HG02885 (cell line): Measurements from ENCODE around the gene ZNF525.
A peak's percentile ranks its signal among the peaks of the same experiment; 100 is the strongest.
"Not testable (repeated sequence)": the region's sequence is repeated elsewhere in the genome, so short reads cannot be mapped to it uniquely, and the experiment has no call there.

ENCODE experiments used
- ATAC-seq: cut with Tn5 transposase; IDR thresholded peaks from one replicate; pipeline ENCODE4 v1.9.1; 2021; ENCODE audit warnings: mild to moderate bottlenecking; ENCODE audit not compliant: unreplicated experiment, poor library complexity

The ZNF525 gene

GRCh38 chr19:53394974-53395839, 29.7 kb downstream of the ZNF525 start, which contains the start of gene ZNF765:
TSS of gene ZNF765 (plus strand) at chr19:53395149. CDS start at chr19:53398016, 2,867 bp downstream.
- peak; percentile 94 for ATAC-seq

- ATAC-seq = not testable (repeated sequence)
Observed at GRCh38 chr19:53395840-53396524, 30.5 kb downstream of the ZNF525 start.

- no peak for ATAC-seq
Observed at GRCh38 chr19:53396525-53396868, 31.0 kb downstream of the ZNF525 start.

- not testable (repeated sequence) for ATAC-seq
Observed at GRCh38 chr19:53397918-53398317, 32.4 kb downstream of the ZNF525 start.

- ATAC-seq = no peak
Observed at GRCh38 chr19:53409505-53410204, 44.1 kb downstream of the ZNF525 start.

GRCh38 chr19:53420520-53421315, 55.2 kb downstream of the ZNF525 start:
- ATAC-seq = not testable (repeated sequence)

- no peak for ATAC-seq
Observed at GRCh38 chr19:53422551-53422950, 57.0 kb downstream of the ZNF525 start.

- not testable (repeated sequence) for ATAC-seq
Observed at GRCh38 chr19:53423074-53423473, 57.6 kb downstream of the ZNF525 start.

GRCh38 chr19:53423680-53424079, 58.2 kb downstream of the ZNF525 start:
- ATAC-seq = not testable (repeated sequence)

- no peak for ATAC-seq
Observed at GRCh38 chr19:53424968-53425597, 59.6 kb downstream of the ZNF525 start.

GRCh38 chr19:53431399-53432087, 66.0 kb downstream of the ZNF525 start, which contains the start of gene ZNF761:
TSS of gene ZNF761 (plus strand) at chr19:53431984. CDS start at chr19:53447269, 15,285 bp downstream.
- peak; percentile 94 for ATAC-seq

- peak; percentile 24 for ATAC-seq
Observed at GRCh38 chr19:53432088-53432661, 66.7 kb downstream of the ZNF525 start.
